Amygdala (tissue), 56 donors: Measurements from ENCODE around the gene PLAC9.
"Not testable (repeated sequence)": the region's sequence is repeated elsewhere in the genome, so short reads cannot be mapped to it uniquely, and the experiment has no call there.

Source experiments
- DNase-seq, 56 donors: peaks; one replicate each; lab custom pipeline; 2025; lab: John Stamatoyannopoulos, UW

PLAC9 gene, protein sequence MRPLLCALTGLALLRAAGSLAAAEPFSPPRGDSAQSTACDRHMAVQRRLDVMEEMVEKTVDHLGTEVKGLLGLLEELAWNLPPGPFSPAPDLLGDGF

DNA sequence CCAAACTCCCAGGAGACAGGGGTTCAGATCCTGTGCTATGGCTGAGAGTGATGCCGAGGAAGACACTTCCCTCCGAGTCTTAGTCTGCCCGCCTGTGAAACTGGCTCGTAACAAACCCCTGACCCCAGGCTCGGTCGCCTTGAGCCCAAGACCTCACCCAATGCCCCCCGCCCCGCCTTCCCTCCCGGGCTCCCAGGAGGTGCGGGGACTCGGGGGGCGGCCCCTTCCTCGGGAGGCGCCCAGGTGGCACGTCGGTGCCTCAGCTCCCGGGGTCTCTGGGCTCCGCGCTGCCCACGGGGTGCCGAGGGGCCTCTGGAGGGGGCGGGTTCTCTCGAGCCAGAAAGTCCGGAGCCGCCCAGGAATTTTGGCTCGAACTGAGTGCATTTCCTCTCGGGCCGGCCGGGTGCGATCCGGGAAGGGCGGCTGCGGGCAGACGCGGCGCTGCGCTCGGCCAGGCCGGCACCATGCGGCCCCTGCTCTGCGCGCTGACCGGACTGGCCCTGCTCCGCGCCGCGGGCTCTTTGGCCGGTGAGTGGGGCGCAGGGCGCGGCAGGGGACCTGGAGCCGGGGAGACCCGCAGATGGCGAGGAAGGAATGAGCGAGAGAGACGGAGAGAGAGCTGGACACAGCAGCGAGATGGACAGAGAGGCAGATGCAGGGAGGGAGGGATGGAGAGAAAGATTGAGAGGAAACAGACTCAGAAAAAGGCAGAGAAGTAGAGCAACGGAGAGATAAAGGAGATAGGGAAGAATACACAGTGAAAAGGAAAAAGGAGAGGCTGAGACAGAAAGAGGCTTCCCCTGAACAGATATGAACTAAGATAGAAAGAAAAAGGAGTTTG, at the start of gene PLAC9:
Gene PLAC9 (plus strand): TSS at position 432 of the 841 bp plus-strand sequence. CDS start 33 bp downstream, at position 465.
- DNase-seq: no peak

DNA sequence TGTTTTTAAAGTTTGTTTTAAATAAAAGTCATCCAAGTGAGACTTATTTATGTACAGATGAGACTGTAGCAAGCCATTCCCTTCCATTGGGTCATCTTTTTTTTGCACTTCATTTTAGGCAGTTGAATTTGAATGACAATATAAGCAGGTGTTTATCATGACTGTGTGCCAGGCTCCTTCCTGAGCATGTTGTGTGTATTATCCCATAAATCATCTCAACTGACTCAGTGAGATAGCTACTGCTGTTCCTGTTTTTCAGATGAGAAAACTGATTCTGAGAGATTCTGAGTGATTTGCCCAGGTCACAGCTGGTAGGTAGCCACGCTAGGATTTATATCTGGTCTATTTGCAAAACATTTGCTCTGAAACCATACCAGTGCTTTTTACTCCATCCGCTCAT, 42.4 kb upstream of the PLAC9 start:
- no peak for DNase-seq

DNA sequence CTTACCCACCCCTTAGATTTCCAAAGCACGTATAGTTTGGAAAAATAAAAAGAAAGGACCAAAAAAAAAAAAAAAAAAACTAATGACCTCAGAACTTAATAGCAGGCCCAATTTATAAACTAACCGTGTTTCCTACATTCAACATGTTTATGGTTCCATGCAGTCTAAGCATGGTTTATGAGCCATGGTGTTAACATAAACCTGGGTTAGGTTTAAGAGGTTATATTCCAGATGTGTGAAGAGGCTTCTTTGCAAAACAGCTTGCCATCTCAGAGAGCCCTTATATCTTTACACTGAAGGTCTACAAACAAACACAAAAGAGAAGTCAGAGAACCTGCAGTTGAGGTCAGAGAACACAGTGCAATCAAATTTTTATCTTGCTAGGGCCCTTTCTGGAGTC, 38.3 kb upstream of the PLAC9 start:
- DNase-seq: no peak

DNA sequence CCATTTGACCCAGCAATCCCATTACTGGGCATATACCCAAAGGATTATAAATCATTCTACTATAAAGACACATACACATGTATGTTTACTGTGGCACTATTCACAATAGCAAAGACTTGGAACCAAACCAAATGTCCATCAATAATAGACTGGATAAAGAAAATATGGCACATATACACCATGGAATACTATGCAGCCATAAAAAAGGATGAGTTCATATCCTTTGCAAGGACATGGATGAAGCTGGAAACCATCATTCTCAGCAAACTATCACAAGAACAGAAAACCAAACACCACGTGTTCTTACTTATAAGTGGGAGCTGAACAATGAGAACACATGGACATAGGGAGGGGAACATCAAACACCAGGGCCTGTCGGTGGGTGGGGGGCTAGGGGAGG, 34.3 kb upstream of the PLAC9 start:
- not testable (repeated sequence) for DNase-seq

DNA sequence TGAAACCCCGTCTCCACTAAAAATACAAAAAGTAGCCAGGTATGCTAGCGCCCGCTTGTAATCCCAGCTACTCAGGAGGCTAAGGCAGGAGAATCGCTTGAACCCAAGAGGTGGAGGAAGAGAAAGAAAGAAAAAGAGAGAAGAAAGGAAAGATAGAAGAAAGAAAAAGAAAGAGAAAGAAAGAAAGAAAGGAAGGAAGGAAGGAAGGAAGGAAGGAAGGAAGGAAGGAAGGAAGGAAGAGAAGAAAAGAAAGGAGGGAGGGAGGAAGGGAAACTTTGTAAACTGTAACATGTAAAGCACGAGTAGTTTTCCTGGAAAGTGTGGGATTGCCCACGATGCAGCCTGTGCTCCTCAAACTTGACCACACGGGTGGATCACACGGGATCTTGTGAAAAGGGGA, 33.2 kb upstream of the PLAC9 start:
- not testable (repeated sequence) for DNase-seq

DNA sequence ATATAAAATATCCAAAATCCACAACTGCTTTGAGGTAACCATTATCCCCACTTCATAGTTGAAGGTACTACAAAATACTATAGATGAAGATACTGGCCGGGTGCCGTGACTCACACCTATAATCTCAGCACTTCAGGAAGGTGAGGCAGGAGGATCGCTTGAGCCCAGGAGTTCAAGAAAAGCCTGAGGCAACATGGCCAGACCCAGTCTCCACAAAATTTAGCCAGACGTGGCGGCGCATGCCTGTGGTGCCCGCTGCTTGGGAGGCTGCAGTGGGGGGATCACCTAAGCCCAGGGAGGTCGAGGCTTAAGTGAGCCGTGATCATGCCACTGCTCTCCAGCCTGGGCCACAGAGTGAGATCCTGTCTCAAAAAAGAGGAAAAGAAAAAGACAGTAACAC, 32.4 kb upstream of the PLAC9 start:
- DNase-seq: no peak

DNA sequence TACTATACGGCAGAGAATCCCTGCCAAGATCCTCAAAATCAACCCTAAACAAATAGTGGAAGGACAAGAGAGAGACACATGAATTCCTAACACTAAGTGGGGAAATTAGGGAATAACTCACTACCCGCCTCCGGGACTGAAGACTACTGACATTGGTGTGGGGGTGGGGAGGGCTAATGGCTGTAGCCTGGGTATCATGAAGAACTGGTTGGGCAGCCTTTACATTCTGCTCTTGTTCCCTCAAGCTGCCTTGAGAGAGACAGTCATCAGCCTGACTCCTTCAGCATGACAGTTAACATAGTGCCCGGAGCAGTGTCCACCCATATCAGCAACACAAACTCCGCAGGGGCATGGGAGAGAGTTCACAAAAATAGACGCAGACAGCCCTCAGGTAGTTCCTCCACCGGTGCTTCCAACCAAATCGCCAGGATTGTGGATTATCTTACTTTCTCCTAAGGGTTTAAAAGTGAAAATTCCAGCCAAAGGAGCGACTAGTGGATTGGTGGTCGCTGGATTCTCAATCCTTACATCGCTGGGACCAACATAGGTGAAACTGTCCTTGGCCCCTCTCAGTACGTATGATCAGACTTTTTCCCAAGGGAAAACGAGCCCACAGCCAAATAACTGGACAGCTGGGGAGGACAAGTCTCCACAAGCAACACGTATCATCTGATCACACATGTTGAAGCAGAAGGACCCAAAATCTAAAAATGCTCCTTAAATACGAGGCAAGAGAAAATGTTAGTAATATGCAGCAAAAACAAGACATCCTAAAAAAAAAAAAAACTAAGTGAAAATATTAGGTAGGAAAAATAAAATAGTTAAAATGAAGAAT, 31.5 kb upstream of the PLAC9 start:
- no peak for DNase-seq

DNA sequence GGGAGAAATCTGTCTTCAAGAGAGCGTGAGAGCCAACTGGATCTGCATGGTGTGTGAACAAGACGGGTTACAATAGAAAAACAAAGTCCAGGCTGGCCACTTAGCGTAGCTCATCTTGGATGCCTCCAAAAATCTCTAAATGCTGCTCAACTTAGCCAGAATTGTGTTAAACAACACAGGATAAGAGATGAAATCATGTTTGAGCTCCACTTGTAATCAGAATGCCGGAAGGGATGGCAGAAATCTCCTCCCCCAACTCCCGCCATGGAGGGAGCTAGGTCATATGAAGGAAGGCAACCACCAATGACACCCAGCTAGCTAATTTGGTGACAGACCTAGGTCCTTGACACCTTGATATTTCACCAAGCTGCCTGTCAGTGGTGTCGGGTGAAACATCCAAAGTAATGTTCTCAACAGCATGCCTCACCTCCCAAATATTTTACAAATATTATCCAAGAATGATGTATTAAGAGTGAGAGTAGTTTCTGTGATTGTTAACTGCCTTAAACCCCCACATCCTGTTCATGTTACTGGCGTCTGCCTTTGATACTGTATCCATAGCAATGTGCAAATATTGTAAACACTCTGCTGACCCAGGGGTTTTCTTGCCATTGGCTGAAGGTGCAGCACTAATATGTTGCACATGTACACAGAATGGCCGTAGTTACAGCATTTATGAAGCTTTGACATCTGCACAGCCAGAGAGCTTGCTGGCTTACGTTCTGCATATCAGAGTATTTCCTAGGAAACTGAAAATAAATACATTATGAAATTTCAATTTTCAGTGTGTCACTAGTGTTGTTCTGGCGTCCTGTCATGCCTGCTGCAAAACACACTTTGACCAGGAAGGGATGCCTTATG, 28.2 kb upstream of the PLAC9 start:
- DNase-seq: no peak

DNA sequence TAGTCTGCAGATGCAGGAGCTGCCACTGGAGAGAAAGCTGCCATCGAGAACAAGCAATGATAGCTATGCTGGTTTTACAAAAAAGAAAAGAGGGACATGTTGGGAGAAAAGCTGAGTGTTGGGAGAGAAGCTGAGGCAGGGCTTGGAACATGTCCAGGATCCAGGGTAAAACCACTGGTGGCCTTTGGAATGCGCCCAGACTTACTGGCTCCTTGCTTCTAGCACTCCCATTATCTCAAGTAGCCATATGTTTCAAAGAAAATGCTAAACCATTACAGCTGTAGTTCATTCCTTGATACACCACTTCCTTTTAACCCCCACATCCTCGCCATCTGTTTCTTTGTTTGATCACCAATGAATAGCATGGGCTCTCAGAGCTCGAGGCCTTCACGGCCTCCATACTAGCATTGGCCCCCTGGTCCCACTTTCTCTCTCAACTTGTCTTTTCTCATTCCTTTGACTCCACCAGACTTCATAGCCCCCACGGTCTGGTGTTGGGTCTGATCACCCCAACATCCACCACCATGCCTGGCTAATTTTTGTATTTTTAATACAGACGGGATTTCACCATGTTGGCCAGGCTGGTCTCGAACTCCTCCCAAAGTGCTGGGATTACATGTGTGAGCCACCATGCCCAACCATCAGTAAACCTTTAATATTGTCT, 23.8 kb upstream of the PLAC9 start:
- no peak for DNase-seq

DNA sequence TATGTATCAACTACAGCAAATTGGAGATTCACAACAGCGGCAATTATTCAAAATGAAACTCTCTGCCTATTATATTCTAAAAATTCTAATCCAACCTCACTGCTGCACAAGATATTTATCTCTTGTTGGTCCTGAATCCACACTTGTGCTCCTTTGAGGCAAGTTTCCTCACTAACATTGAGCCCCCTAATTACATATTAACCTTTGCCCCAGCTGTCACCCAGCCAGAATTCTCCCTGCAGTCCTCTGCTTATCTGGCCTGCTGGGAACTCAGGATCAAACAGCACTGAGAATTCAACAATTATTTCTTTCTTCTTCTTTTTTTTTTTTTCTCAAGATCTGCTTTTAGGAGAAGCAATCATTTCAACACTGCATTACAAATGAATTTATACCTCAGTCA, 21.5 kb upstream of the PLAC9 start:
- no peak for DNase-seq

DNA sequence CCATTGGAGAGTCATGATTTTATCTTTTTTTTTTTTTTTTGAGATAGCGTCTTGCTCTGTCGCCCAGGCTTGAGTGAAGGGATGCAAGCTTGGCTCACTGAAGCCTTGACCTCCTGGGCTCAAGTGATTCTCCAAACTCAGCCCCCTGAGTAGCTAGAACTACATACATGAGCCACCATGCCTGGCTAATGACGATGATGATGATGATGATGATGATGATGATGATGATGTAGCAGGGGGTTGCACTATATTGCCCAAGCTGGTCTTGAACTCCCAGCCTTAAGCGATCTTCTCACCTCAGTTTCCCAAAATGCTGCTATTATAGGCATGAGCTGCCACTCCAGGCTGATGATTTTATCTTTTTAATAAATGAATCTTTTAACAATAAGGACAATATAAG, 13.9 kb upstream of the PLAC9 start:
- no peak for DNase-seq

DNA sequence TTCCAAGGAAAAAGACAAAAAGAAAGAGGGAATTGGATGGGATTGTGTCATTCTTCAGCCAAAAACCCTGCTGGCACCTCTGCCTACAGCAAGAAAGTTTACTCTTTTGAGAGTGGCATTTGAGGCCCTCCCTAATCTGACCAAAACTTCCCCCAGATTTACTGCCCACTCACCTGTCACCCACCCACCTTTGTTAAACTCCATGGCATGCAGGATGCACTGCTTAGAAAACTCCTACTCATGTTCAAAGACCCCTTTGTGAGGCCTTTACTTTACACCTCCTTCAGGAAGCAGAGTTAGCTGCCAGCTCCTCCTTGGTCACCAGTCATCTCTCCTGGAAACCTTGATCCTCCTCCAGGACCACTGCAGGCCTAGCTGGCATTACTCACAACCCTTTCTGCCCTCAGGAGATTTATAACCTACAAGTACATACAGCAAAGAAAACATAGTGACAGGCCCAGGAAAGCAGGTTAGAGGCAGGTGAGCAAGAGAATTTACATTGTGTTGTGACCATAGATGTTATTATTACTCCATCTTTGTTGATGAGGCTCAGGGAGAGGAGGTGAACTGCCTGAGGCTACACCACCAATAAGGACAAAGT, 10.3 kb upstream of the PLAC9 start:
- no peak for DNase-seq

DNA sequence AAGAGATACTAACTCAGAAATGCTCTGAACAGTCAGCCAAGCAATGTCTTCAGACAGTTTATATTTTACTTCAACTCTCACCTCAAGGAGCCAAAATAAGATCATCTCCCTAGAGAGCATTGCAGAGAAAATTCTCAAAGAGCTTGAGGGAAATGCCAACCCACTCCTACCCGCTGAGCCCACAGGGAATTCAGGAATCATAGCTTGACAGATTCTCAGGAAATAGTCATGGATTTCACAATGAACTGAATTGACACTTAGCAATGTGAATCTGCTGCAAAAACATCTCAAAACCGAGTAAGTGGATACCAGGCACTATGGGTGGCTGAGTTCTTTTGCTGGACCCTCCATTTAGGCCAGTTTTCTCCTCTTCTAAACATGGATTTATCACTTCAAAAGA, 9.8 kb upstream of the PLAC9 start:
- no peak for DNase-seq

DNA sequence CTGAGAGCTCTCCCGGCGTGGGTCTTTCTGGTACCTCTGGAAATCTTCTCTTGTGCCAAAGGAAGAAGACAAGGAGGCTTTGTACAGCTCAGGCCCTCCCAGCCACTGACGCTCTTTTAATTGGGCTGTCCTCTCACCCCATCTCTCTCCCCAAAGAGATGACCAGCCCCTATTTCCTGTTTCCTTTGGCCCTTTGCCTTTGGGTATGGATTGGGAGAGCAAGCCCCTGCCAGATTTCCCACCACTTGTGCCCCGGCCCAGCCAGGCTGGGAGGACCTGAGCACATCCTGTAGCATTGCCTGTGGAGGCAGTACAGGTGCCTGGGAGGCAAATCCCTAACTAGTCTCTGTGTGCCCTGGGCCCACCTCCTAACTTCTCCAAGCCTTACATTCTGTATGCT, 5.7 kb upstream of the PLAC9 start:
- no peak for DNase-seq

DNA sequence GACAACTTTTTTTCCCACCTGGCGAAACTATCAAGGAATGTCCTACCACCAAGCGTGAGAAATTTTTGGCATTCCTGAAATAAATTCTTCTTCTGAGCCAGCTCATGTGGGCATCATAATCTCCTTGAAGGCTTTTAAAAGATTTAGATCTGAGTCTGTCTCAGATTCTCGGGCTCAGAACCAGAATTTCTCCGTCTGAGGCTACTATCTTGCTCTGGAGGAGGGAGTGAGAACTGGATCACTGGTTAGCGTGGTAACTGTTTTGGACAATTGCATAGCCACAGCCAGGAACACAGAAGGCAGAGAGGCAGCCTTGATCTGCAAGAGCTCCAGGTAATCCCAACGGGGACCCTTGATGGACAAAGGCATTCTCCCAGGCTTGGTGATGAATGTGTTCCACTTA, 1.0 kb upstream of the PLAC9 start:
- DNase-seq: no peak

DNA sequence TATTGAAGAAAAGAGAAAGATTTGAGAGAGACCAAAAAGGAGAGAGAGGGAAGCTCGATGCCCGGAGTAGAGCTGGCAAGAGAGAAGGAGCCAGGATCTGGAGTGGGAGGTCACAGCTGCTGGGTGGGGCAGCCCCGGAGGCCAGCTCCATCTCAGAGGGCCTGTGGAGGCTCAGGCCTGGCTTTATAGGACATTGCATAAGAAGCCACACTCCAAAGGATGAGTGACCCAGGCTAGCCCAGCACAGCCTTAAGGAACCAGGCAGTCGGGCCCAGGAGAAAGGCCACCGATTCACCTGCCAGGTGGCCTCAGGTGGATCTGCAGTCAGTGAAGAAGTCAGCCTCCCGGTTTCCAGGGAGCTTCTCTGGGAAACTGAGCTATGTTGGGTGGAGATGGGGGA, 676 bp downstream of the PLAC9 start:
- no peak for DNase-seq

DNA sequence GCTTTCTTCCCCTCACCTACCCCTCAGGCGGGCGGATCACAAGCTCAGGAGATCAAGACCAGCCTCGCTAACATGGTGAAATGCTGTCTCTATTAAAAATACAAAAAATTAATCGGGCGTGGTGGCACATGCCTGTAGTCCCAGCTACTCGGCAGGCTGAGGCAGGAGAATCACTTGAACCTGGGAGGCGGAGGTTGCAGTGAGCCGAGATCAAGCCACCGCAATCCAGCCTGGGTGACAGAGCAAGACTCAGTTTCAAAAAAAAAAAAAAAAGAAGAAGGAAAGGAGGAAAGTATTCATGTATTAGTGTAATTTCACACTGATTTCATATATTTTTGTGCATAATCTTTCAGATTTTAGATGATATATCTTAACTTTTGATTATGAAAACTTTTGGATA, 1.2 kb downstream of the PLAC9 start:
- not testable (repeated sequence) for DNase-seq

DNA sequence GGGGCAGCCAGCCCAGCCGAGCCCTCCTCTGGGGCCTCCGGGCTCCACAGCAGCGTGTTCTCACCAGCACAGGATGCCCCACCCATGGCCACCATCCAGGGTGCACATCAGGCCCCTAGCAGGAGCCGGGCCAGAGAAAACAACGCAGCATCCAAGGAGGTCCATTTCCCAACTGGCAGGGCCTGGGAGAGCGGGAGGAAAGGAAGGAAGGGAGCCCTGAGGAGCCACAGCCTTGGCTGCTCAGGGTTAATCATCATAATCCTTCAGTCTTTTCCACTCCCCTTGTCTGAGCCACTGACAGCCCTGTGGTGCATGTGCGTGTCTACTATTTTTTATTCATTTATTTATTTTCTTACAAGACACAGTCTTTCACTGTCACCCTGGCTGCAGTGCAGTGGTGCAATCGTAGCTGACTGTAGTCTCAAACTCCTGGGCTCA, 3.6 kb downstream of the PLAC9 start:
- no peak for DNase-seq

DNA sequence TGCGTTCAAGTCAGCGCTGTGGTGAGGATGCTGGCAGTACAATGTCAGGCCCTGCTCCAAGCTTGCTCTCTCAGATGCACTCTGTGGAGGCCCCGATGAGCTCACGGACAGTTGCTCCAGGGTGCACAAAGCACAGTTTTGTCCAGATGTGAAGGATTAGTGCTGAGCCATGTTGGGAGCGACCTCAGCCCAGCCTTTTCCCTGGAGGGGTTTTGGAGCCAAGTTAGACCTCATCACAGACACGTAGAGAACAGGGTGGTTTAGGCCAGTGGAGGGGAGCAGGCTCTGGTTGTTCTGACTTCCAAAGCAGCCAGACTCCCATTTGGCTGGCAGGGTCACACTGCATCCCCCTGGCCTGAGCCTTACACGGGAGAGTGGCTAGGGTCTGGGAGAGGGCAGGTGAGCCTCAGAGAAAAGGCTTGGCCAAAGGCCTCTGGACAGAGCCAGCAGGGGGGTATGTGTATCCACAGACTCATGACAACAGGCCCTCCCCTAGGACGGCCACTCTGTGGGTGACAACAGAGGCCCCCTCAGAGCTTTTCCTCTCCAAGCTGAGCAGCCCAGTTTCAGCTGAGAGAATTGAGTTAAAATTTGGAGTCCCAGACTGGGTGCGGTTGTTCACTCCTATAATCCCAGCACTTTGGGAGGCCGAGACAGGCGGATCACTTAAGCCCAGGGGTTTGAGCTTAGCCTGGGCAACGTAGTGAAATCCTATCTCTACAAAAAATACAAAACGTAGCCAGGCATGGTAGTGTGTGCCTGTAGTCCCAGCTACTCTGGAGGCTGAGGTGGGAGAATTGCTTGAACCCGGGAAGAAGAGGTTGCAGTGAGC, 4.7 kb downstream of the PLAC9 start:
- no peak for DNase-seq
